ENCODE data around the gene TCHH. TPM values are rescaled to one million over a fixed set of nuclear protein-coding genes. Genes with fewer than 3 reads are reported as not detected.

Gene TCHH
- polyA plus RNA-seq, 4 donors, result 0.05 to 0.14 (median 0.07) TPM

GRCh38 chr1:152071123-152071522, 44.1 kb downstream of the TCHH start:
- no peak for DNase-seq (ENCODE audit: low read depth in 4 of 4, low spot score in 3 of 4)

- no peak for DNase-seq (ENCODE audit: low read depth in 4 of 4, low spot score in 3 of 4)
Observed at GRCh38 chr1:152067929-152068328, 47.3 kb downstream of the TCHH start.

- DNase-seq (ENCODE audit: low read depth in 4 of 4, low spot score in 3 of 4), result no peak
Observed at GRCh38 chr1:152067150-152067549, 48.1 kb downstream of the TCHH start.

- no peak for DNase-seq (ENCODE audit: low read depth in 4 of 4, low spot score in 3 of 4)
Observed at GRCh38 chr1:152061952-152062351, 53.3 kb downstream of the TCHH start.

Other genes starting within 250 kb of the TCHH start
- 10 to 100 TPM; 18.3 to 41.1 (median 23.2) TPM for gene THEM4, start 205.9 kb downstream of the TCHH start, polyA plus RNA-seq (ENCODE audit: insufficient read length in 4 of 4)
- gene S100A10, start 121.6 kb downstream of the TCHH start, polyA plus RNA-seq (ENCODE audit: insufficient read length in 4 of 4), result 100 to 1,000 TPM; 216 to 626 (median 267) TPM
- gene S100A11, start 78.4 kb downstream of the TCHH start, polyA plus RNA-seq (ENCODE audit: insufficient read length in 4 of 4), result 100 to 1,000 TPM; 278 to 306 (median 291) TPM
- not detected for gene TCHHL1, start 26.4 kb downstream of the TCHH start, polyA plus RNA-seq (ENCODE audit: insufficient read length in 4 of 4)
- gene RPTN, start 43.8 kb upstream of the TCHH start, polyA plus RNA-seq (ENCODE audit: insufficient read length in 4 of 4), result not detected
- 1 to 10 TPM in 1 of 4 donors, under 1 TPM in 3; 0.13 to 1.1 (median 0.56) TPM for gene HRNR, start 108.7 kb upstream of the TCHH start, polyA plus RNA-seq (ENCODE audit: insufficient read length in 4 of 4)
- 1 to 10 TPM; 2.0 to 3.0 (median 2.6) TPM for gene FLG, start 209.8 kb upstream of the TCHH start, polyA plus RNA-seq (ENCODE audit: insufficient read length in 4 of 4)
- gene FLG2, start 244.6 kb upstream of the TCHH start, polyA plus RNA-seq (ENCODE audit: insufficient read length in 4 of 4), result under 1 TPM; 0.05 to 0.20 (median 0.15) TPM

Measured in left renal pelvis (tissue), 4 donors.